Cardiac septum (tissue), 1 donor: Measurements from ENCODE around the gene THNSL1. TPM values are rescaled to one million over a fixed set of nuclear protein-coding genes. Genes with fewer than 3 reads are reported as not detected.

Source experiments
- DNase-seq: peaks from one replicate; pipeline ENCODE4 v3.0.0-alpha.2; 2020; ENCODE audit warnings: low spot score
- intact Hi-C: fragments of 100-400 bp; cut with DNase I; formaldehyde crosslinking; loops from one replicate; pipeline ENCODE4 v1.14.0; 2022
- total RNA-seq: library from RNA; stranded (reverse); fragmentation: NEBNext Ultra II Directional; extraction: Animal tissue kit (Norgen Biotek cat#: 25700); gene quantifications from one replicate; pipeline ENCODE4 v1.2.1, GENCODE V29; 2021
- donor health status: DM: no; HTN: no; CAD: no.

Gene THNSL1
- total RNA-seq, 1 donor from 2014 or later: 4.3 TPM

GRCh38 chr10:25048450-25048849 is 32.0 kb downstream of the THNSL1 start:
- intact Hi-C loops: no loop called here
- DNase-seq: no peak

- intact Hi-C loops: no loop called here
These were observed 33.6 kb downstream of the THNSL1 start for GRCh38 chr10:25049966-25050365.

GRCh38 chr10:25050402-25050801 is 34.0 kb downstream of the THNSL1 start:
- DNase-seq: no peak
- intact Hi-C loops: no loop called here

More at GRCh38 chr10:25049966-25050365, 33.6 kb downstream of the THNSL1 start:
- DNase-seq: no peak

- intact Hi-C loops: no loop called here
- no peak for DNase-seq
These were observed 35.6 kb downstream of the THNSL1 start for GRCh38 chr10:25052012-25052411.

- no peak for DNase-seq
- intact Hi-C loops: no loop called here
These were observed 40.3 kb downstream of the THNSL1 start for GRCh38 chr10:25056726-25057125.

GRCh38 chr10:25057886-25058285 is 41.5 kb downstream of the THNSL1 start:
- intact Hi-C loops: no loop called here

GRCh38 chr10:25059990-25060389 is 43.6 kb downstream of the THNSL1 start:
- DNase-seq: no peak
- intact Hi-C loops: no loop called here

More at GRCh38 chr10:25057886-25058285, 41.5 kb downstream of the THNSL1 start:
- DNase-seq: no peak

- DNase-seq: no peak
- intact Hi-C loops: no loop called here
These were observed 44.7 kb downstream of the THNSL1 start for GRCh38 chr10:25061125-25061524.

GRCh38 chr10:25061711-25062449 is 45.5 kb downstream of the THNSL1 start:
- DNase-seq: no peak
- intact Hi-C loops: no loop called here

- intact Hi-C loops: no loop called here
These were observed 46.7 kb downstream of the THNSL1 start for GRCh38 chr10:25063157-25063556.

GRCh38 chr10:25063644-25064043 is 47.2 kb downstream of the THNSL1 start:
- intact Hi-C loops: no loop called here
- DNase-seq: no peak

More at GRCh38 chr10:25063157-25063556, 46.7 kb downstream of the THNSL1 start:
- no peak for DNase-seq

GRCh38 chr10:25064401-25064800 is 48.0 kb downstream of the THNSL1 start:
- intact Hi-C loops: no loop called here
- no peak for DNase-seq

- intact Hi-C loops: no loop called here
- no peak for DNase-seq
These were observed 49.5 kb downstream of the THNSL1 start for GRCh38 chr10:25065761-25066476.

GRCh38 chr10:25068152-25069058 is 52.0 kb downstream of the THNSL1 start:
- intact Hi-C loops: no loop called here

GRCh38 chr10:25071227-25071626 is 54.8 kb downstream of the THNSL1 start:
- DNase-seq: no peak
- intact Hi-C loops: no loop called here

More at GRCh38 chr10:25068152-25069058, 52.0 kb downstream of the THNSL1 start:
- no peak for DNase-seq

- no peak for DNase-seq
- intact Hi-C loops: no loop called here
These were observed 56.4 kb downstream of the THNSL1 start for GRCh38 chr10:25072786-25073185.

GRCh38 chr10:25075825-25076224 is 59.4 kb downstream of the THNSL1 start:
- intact Hi-C loops: no loop called here
- DNase-seq: no peak
